ENCODE data around the gene MYF6. TPM values are rescaled to one million over a fixed set of nuclear protein-coding genes. Genes with fewer than 3 reads are reported as not detected.

Gene MYF6
- total RNA-seq, 1 donor from 2014 or later = not detected

DNA sequence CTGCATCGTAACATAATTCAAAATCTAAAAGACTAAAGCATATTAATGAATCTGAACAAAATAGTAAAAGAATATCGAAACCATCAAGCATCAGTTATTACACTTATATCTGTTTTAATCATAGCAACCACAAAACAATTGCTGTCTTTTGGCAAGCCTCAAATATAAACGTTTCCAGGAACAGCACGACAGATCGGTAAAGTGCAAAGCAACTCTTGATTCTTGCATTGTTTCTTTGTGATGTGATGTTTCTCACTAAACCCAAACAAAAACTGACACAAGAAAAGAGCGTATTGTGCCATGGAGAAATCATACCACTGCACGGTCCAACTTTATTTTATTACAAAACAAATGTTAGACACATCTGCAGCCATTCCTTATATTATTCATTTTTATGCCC, 9.2 kb upstream of the MYF6 start:
- H3K4me3 ChIP-seq (ENCODE audit: insufficient read depth, low read depth, low read length) = no peak overlapping the region
- H3K9me3 ChIP-seq (ENCODE audit: insufficient read depth, low read depth, low read length) = no peaks in the 10 kb centered on the region
- H3K36me3 Mint-ChIP-seq (ENCODE audit: low read depth, unreplicated experiment) = no peaks in the 10 kb centered on the region
- H3K9ac ChIP-seq (ENCODE audit: low read length) = no peak overlapping the region
- H3K79me2 ChIP-seq (ENCODE audit: insufficient read depth, low read length) = no peaks in the 10 kb centered on the region
- no peaks in the 10 kb centered on the region for H3K36me3 ChIP-seq (ENCODE audit: insufficient read depth, low read length)
- FAIRE-seq = no peak
- no peak overlapping the region for H3K4me3 Mint-ChIP-seq (ENCODE audit: unreplicated experiment)
- H4K20me1 ChIP-seq (ENCODE audit: insufficient read depth, low read length) = no peaks in the 10 kb centered on the region
- no peak overlapping the region for H3K27ac ChIP-seq (ENCODE audit: low read depth, low read length)
- H3K27me3 Mint-ChIP-seq (ENCODE audit: low read depth, unreplicated experiment) = no peaks in the 10 kb centered on the region
- DNase-seq (ENCODE audit: low read depth) = no peak
- TF ChIP-seq, protein P1, sequence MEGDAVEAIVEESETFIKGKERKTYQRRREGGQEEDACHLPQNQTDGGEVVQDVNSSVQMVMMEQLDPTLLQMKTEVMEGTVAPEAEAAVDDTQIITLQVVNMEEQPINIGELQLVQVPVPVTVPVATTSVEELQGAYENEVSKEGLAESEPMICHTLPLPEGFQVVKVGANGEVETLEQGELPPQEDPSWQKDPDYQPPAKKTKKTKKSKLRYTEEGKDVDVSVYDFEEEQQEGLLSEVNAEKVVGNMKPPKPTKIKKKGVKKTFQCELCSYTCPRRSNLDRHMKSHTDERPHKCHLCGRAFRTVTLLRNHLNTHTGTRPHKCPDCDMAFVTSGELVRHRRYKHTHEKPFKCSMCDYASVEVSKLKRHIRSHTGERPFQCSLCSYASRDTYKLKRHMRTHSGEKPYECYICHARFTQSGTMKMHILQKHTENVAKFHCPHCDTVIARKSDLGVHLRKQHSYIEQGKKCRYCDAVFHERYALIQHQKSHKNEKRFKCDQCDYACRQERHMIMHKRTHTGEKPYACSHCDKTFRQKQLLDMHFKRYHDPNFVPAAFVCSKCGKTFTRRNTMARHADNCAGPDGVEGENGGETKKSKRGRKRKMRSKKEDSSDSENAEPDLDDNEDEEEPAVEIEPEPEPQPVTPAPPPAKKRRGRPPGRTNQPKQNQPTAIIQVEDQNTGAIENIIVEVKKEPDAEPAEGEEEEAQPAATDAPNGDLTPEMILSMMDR (IDR thresholded peaks at IDR 0.05; ENCODE audit: insufficient read depth, low read depth, low read length) = no peak
- TF ChIP-seq EZH2 (IDR thresholded peaks at IDR 0.05; ENCODE audit: insufficient read depth, low read length) = no peak
- H3K9me3 Mint-ChIP-seq (ENCODE audit: unreplicated experiment) = no peaks in the 10 kb centered on the region
- no peaks in the 10 kb centered on the region for H3K27me3 ChIP-seq (ENCODE audit: insufficient read depth, low read length)
- no peak overlapping the region for H2AFZ ChIP-seq (ENCODE audit: low read depth, low read length)
- H3K4me1 ChIP-seq (ENCODE audit: insufficient read depth, low read length) = peaks cover 7% of the 10 kb centered on the region
- H3K4me2 ChIP-seq (ENCODE audit: low read length) = no peak overlapping the region
- H3K27ac Mint-ChIP-seq (ENCODE audit: unreplicated experiment) = no peak overlapping the region
- H3K4me1 Mint-ChIP-seq (ENCODE audit: low read depth, unreplicated experiment) = peaks cover 9% of the 10 kb centered on the region

DNA sequence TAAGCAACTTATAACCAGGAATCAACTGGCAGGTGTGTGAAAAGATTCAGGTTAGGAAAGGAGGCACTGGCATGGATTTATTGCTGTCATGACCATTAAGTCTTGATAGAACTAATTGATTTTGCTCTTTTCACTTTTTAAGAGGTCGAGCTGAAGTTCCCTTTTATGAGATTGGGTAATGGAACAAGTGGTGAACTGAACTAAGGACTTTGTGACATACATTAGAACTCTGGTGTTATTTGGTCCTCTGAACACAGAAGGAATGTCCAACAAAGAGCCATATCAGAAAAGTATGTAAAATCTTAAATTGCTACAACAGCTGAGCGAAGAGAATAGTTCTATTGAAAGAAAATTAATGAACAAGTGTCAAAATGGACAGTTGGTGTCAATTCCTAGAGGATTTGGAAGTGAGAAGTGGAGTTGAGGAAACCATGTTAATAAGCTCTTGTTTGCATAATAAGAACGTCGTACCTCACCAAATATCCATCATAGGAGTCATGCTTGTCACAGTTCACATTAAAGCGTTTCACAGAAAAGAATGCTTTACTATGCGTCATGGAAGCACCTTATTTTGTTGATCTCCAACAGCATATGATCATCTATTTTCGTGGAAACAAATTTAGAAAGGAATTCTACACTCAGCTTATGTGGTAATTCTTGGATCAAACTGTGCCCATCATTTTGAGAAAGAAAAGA, 8.4 kb upstream of the MYF6 start:
- Mint-ChIP-seq H3K27me3 (ENCODE audit: low read depth, unreplicated experiment) (no peaks in the 10 kb centered on the region), H3K36me3 (ENCODE audit: low read depth, unreplicated experiment) (no peaks in the 10 kb centered on the region), H3K4me1 (ENCODE audit: low read depth, unreplicated experiment) (peaks cover 15% of the 10 kb centered on the region), H3K4me3 (ENCODE audit: unreplicated experiment) (no peak overlapping the region), H3K9me3 (ENCODE audit: unreplicated experiment) (no peaks in the 10 kb centered on the region), H3K27ac (ENCODE audit: unreplicated experiment) (no peak overlapping the region)
- no peak overlapping the region for H3K27ac ChIP-seq (ENCODE audit: low read depth, low read length)
- no peak overlapping the region for H3K9ac ChIP-seq (ENCODE audit: low read length)
- H3K4me2 ChIP-seq (ENCODE audit: low read length) = no peak overlapping the region
- H3K79me2 ChIP-seq (ENCODE audit: insufficient read depth, low read length) = no peaks in the 10 kb centered on the region
- TF ChIP-seq EZH2 (IDR thresholded peaks at IDR 0.05; ENCODE audit: insufficient read depth, low read length) = no peak
- TF ChIP-seq, protein P1 (IDR thresholded peaks at IDR 0.05; ENCODE audit: insufficient read depth, low read depth, low read length) = no peak
- no peaks in the 10 kb centered on the region for H4K20me1 ChIP-seq (ENCODE audit: insufficient read depth, low read length)
- no peak overlapping the region for H3K4me3 ChIP-seq (ENCODE audit: insufficient read depth, low read depth, low read length)
- DNase-seq (ENCODE audit: low read depth) (peak; percentile 66), FAIRE-seq (peak; percentile 5)
- H2AFZ ChIP-seq (ENCODE audit: low read depth, low read length) = no peak overlapping the region
- peaks cover 8% of the 10 kb centered on the region for H3K4me1 ChIP-seq (ENCODE audit: insufficient read depth, low read length)
- no peaks in the 10 kb centered on the region for H3K9me3 ChIP-seq (ENCODE audit: insufficient read depth, low read depth, low read length)
- H3K36me3 ChIP-seq (ENCODE audit: insufficient read depth, low read length) = no peaks in the 10 kb centered on the region
- no peaks in the 10 kb centered on the region for H3K27me3 ChIP-seq (ENCODE audit: insufficient read depth, low read length)

- Mint-ChIP-seq H3K36me3 (ENCODE audit: low read depth, unreplicated experiment) (no peaks in the 10 kb centered on the region), H3K4me1 (ENCODE audit: low read depth, unreplicated experiment) (peaks cover 17% of the 10 kb centered on the region), H3K9me3 (ENCODE audit: unreplicated experiment) (no peaks in the 10 kb centered on the region), H3K27ac (ENCODE audit: unreplicated experiment) (no peak overlapping the region), H3K27me3 (ENCODE audit: low read depth, unreplicated experiment) (no peaks in the 10 kb centered on the region), H3K4me3 (ENCODE audit: unreplicated experiment) (no peak overlapping the region)
- Histone ChIP-seq H3K4me2 (ENCODE audit: low read length) (no peak overlapping the region), H3K36me3 (ENCODE audit: insufficient read depth, low read length) (no peaks in the 10 kb centered on the region), H3K9ac (ENCODE audit: low read length) (no peak overlapping the region), H3K79me2 (ENCODE audit: insufficient read depth, low read length) (no peaks in the 10 kb centered on the region), H4K20me1 (ENCODE audit: insufficient read depth, low read length) (no peaks in the 10 kb centered on the region), H3K27ac (ENCODE audit: low read depth, low read length) (no peak overlapping the region), H2AFZ (ENCODE audit: low read depth, low read length) (no peak overlapping the region), H3K27me3 (ENCODE audit: insufficient read depth, low read length) (no peaks in the 10 kb centered on the region), H3K4me3 (ENCODE audit: insufficient read depth, low read depth, low read length) (no peak overlapping the region), H3K9me3 (ENCODE audit: insufficient read depth, low read depth, low read length) (no peaks in the 10 kb centered on the region), H3K4me1 (ENCODE audit: insufficient read depth, low read length) (peaks cover 8% of the 10 kb centered on the region)
- TF ChIP-seq, protein P1 (IDR thresholded peaks at IDR 0.05; ENCODE audit: insufficient read depth, low read depth, low read length) = no peak
- TF ChIP-seq EZH2 (IDR thresholded peaks at IDR 0.05; ENCODE audit: insufficient read depth, low read length) = no peak
- no peak for DNase-seq (ENCODE audit: low read depth)
- FAIRE-seq = peak; percentile 20
These were observed 7.1 kb upstream of the MYF6 start for GRCh38 chr12:80700327-80700726.

Measured in astrocyte (in vitro differentiated cells and primary cell).